ENCODE measurements around the gene NTRK2. TPM values are rescaled to one million over a fixed set of nuclear protein-coding genes. Genes with fewer than 3 reads are reported as not detected.

NTRK2 gene
- total RNA-seq, 1 donor from 2014 or later = 0.98 TPM

- Histone ChIP-seq H3K9me3 (no peaks in the 10 kb centered on the region), H3K4me3 (no peak overlapping the region), H3K4me1 (no peaks in the 10 kb centered on the region), H3K27ac (no peak overlapping the region), H3K27me3 (no peaks in the 10 kb centered on the region), H3K36me3 (no peaks in the 10 kb centered on the region)
- DNase-seq = no peak
- intact Hi-C loops (cut with DNase I) = no loop called here
- ATAC-seq = no peak
- TF ChIP-seq, protein P1, sequence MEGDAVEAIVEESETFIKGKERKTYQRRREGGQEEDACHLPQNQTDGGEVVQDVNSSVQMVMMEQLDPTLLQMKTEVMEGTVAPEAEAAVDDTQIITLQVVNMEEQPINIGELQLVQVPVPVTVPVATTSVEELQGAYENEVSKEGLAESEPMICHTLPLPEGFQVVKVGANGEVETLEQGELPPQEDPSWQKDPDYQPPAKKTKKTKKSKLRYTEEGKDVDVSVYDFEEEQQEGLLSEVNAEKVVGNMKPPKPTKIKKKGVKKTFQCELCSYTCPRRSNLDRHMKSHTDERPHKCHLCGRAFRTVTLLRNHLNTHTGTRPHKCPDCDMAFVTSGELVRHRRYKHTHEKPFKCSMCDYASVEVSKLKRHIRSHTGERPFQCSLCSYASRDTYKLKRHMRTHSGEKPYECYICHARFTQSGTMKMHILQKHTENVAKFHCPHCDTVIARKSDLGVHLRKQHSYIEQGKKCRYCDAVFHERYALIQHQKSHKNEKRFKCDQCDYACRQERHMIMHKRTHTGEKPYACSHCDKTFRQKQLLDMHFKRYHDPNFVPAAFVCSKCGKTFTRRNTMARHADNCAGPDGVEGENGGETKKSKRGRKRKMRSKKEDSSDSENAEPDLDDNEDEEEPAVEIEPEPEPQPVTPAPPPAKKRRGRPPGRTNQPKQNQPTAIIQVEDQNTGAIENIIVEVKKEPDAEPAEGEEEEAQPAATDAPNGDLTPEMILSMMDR (IDR thresholded peaks at IDR 0.05) = no peak
These were observed 230.9 kb downstream of the NTRK2 start for GRCh38 chr9:84900421-84900820.

DNA sequence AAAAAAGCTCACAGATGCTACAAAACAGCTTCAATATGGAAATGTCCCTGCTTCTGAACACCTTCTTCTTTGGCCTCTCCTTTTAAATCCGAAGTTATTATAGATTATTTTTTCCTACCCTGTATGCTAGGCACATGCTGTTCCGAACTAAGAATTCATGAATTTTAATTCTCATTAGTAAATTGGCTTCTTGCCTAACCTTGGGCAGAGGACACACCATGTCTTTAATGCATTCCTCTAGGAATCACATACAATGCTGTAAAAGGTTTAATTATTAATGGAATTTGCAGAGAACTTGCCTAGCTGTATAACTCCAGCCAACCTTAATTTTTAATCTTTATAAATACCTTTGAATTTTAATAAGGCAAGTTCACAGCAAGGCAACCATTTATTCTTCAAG lies 234.4 kb downstream of the NTRK2 start:
- Histone ChIP-seq H3K27ac (no peak overlapping the region), H3K4me3 (no peak overlapping the region), H3K27me3 (no peaks in the 10 kb centered on the region), H3K36me3 (no peaks in the 10 kb centered on the region), H3K4me1 (no peaks in the 10 kb centered on the region), H3K9me3 (no peaks in the 10 kb centered on the region)
- TF ChIP-seq, protein P1 (IDR thresholded peaks at IDR 0.05) = no peak
- intact Hi-C loops (cut with DNase I) = no loop called here
- no peak for ATAC-seq
- DNase-seq = no peak

DNA sequence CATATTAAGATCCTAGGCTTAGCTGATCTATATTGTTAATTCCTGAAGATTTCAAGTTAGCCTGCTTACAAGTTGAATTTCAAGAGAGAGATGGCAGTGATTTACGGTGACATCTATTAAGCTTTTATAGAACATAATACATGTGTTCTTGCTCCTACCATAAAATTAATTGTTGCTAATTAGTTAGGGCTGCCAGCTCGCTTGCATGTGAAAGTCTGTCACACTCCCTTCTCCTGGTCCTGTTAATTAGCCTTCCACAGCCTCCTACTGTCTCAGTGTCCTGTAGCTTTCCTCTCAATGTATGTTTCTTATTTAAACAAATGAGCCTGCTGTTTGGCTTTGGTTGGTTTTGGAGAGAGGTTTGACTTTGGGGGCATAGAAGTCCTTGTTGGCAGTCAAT lies 247.2 kb downstream of the NTRK2 start:
- no peaks in the 10 kb centered on the region for H3K27me3 ChIP-seq
- DNase-seq = no peak
- H3K4me1 ChIP-seq = no peaks in the 10 kb centered on the region
- no peaks in the 10 kb centered on the region for H3K36me3 ChIP-seq
- intact Hi-C loops (cut with DNase I) = no loop called here
- H3K9me3 ChIP-seq = no peaks in the 10 kb centered on the region
- TF ChIP-seq, protein P1 (IDR thresholded peaks at IDR 0.05) = no peak
- H3K27ac ChIP-seq = no peak overlapping the region
- no peak for ATAC-seq
- no peak overlapping the region for H3K4me3 ChIP-seq

DNA sequence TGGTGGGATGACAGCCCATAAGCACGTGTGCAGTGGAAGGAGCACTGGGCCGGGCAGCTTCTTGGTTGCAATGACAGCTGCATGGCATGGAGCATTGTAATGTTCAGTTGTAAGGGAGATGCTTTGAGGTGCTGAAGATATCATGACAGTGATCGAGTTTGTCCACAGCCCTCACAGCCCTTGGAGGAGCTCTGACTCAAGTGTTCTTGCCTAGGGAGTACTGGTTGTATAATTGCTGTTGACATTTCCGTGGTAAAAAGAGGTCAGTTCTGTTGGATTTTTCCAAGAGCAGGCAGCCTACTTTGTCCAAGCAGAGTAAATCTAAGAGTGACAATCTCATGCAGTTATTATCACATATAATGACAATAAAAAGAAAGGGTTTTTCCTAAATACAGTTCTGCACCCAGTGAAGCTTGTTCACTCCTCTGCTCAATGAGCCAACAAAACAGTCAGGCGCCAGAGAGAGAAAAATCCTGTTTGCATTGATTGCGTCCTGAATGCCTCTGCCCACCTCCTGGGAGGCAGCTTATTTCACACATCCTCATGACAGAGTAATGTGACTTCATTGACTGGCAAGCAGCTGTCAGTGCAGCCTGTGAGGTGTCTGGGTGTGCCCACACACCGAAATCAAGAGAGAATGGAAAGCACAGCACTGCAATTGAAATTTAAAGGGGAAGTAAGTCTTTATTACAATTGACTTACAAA lies 248.0 kb downstream of the NTRK2 start:
- ATAC-seq = peak; percentile 54
- no peaks in the 10 kb centered on the region for H3K27me3 ChIP-seq
- H3K27ac ChIP-seq = no peak overlapping the region

GRCh38 chr9:84919440-84919839 lies 249.9 kb downstream of the NTRK2 start:
- ATAC-seq (peak; percentile 29), DNase-seq (no peak)
- TF ChIP-seq, protein P1 (IDR thresholded peaks at IDR 0.05) = no peak
- H3K4me1 ChIP-seq = peaks cover 5% of the 10 kb centered on the region
- H3K27me3 ChIP-seq = no peaks in the 10 kb centered on the region
- no peaks in the 10 kb centered on the region for H3K9me3 ChIP-seq
- intact Hi-C loops (cut with DNase I) = no loop called here
- H3K27ac ChIP-seq = no peak overlapping the region
- no peak overlapping the region for H3K4me3 ChIP-seq
- no peaks in the 10 kb centered on the region for H3K36me3 ChIP-seq

More for the DNA sequence above, 248.0 kb downstream of the NTRK2 start:
- DNase-seq = no peak
- H3K4me3 ChIP-seq = no peak overlapping the region
- no peaks in the 10 kb centered on the region for H3K36me3 ChIP-seq
- H3K4me1 ChIP-seq = peaks cover 4% of the 10 kb centered on the region
- TF ChIP-seq, protein P1 (IDR thresholded peaks at IDR 0.05) = no peak
- no peaks in the 10 kb centered on the region for H3K9me3 ChIP-seq
- intact Hi-C loops (cut with DNase I) = no loop called here
